GDM1 (cell line): ENCODE results near the gene TENM4.

ENCODE experiments used
- DNase-seq: peaks from one replicate; lab custom pipeline; 2025; lab: John Stamatoyannopoulos, UW

Gene TENM4

GRCh38 chr11:78741741-78742140 lies 699.1 kb downstream of the TENM4 start:
- no peak for DNase-seq

- DNase-seq, result no peak
Observed at GRCh38 chr11:78740199-78741071, 700.4 kb downstream of the TENM4 start.

- DNase-seq, result no peak
Observed at GRCh38 chr11:78737891-78738290, 702.9 kb downstream of the TENM4 start.

GRCh38 chr11:78737301-78737700 lies 703.5 kb downstream of the TENM4 start:
- no peak for DNase-seq

- no peak for DNase-seq
Observed at GRCh38 chr11:78735711-78736110, 705.1 kb downstream of the TENM4 start.

- no peak for DNase-seq
Observed at GRCh38 chr11:78733031-78733430, 707.8 kb downstream of the TENM4 start.

GRCh38 chr11:78732246-78732645 lies 708.6 kb downstream of the TENM4 start:
- no peak for DNase-seq

GRCh38 chr11:78731027-78731426 lies 709.8 kb downstream of the TENM4 start:
- no peak for DNase-seq

GRCh38 chr11:78730267-78730824 lies 710.5 kb downstream of the TENM4 start:
- no peak for DNase-seq

GRCh38 chr11:78727816-78728215 lies 713.0 kb downstream of the TENM4 start:
- DNase-seq, result no peak

GRCh38 chr11:78725200-78725599 lies 715.6 kb downstream of the TENM4 start:
- no peak for DNase-seq

- DNase-seq, result no peak
Observed at GRCh38 chr11:78722786-78723185, 718.0 kb downstream of the TENM4 start.

- DNase-seq, result no peak
Observed at GRCh38 chr11:78720281-78720989, 720.4 kb downstream of the TENM4 start.

- no peak for DNase-seq
Observed at GRCh38 chr11:78717041-78717440, 723.8 kb downstream of the TENM4 start.

GRCh38 chr11:78715639-78716311 lies 725.1 kb downstream of the TENM4 start:
- no peak for DNase-seq

GRCh38 chr11:78714539-78714938 lies 726.3 kb downstream of the TENM4 start:
- DNase-seq, result no peak

- no peak for DNase-seq
Observed at GRCh38 chr11:78711735-78712134, 729.1 kb downstream of the TENM4 start.

- no peak for DNase-seq
Observed at GRCh38 chr11:78710417-78710816, 730.4 kb downstream of the TENM4 start.

GRCh38 chr11:78708388-78708787 lies 732.4 kb downstream of the TENM4 start:
- DNase-seq, result no peak

- no peak for DNase-seq
Observed at GRCh38 chr11:78706551-78706950, 734.3 kb downstream of the TENM4 start.

- no peak for DNase-seq
Observed at GRCh38 chr11:78704811-78705210, 736.0 kb downstream of the TENM4 start.

GRCh38 chr11:78699609-78700135 lies 741.2 kb downstream of the TENM4 start:
- no peak for DNase-seq
